Neural progenitor cell (in vitro differentiated cells): ENCODE measurements around the gene ANO4.

Experiments
- CTCF ChIP-seq: fragments of 200-600 bp; sonication (generic); IDR thresholded peaks from 2 replicates; pipeline ENCODE4 v1.5.1; 2017; ENCODE audit warnings: antibody characterized with exemption, mild to moderate bottlenecking
- EZH2 ChIP-seq: fragments of 200-600 bp; sonication (generic); IDR thresholded peaks from 2 replicates; pipeline ENCODE4 v1.6.1; 2017; ENCODE audit warnings: antibody characterized with exemption, mild to moderate bottlenecking, moderate library complexity

GRCh38 chr12:100936661-100937060 is 142.1 kb downstream of the ANO4 start:
- TF ChIP-seq CTCF (no peak), EZH2 (no peak)
